GM18873 (cell line): ENCODE results near the gene HLA-DQA1.
"Not testable (repeated sequence)": the region's sequence is repeated elsewhere in the genome, so short reads cannot be mapped to it uniquely, and the experiment has no call there.

ENCODE experiments used
- ATAC-seq: cut with Tn5 transposase; IDR thresholded peaks from one replicate; pipeline ENCODE4 v1.9.1; 2021; ENCODE audit warnings: mild to moderate bottlenecking, moderate library complexity, moderate number of reproducible peaks; ENCODE audit not compliant: unreplicated experiment, low FRiP score

HLA-DQA1 gene

GRCh38 chr6:32657819-32658218 lies 20.6 kb downstream of the HLA-DQA1 start:
- ATAC-seq, result not testable (repeated sequence)

GRCh38 chr6:32658268-32658897 lies 21.2 kb downstream of the HLA-DQA1 start:
- ATAC-seq, result no peak

GRCh38 chr6:32659856-32660595 lies 22.8 kb downstream of the HLA-DQA1 start:
- ATAC-seq, result no peak

- ATAC-seq, result no peak
These were observed 24.9 kb downstream of the HLA-DQA1 start for GRCh38 chr6:32662099-32662498.

- no peak for ATAC-seq
These were observed 25.6 kb downstream of the HLA-DQA1 start for GRCh38 chr6:32662836-32663235.

GRCh38 chr6:32664354-32664753 lies 27.1 kb downstream of the HLA-DQA1 start:
- no peak for ATAC-seq

GRCh38 chr6:32664827-32665362 lies 27.7 kb downstream of the HLA-DQA1 start:
- ATAC-seq, result no peak

GRCh38 chr6:32665661-32666060 lies 28.5 kb downstream of the HLA-DQA1 start:
- ATAC-seq, result no peak

GRCh38 chr6:32666420-32667300 lies 29.5 kb downstream of the HLA-DQA1 start, which contains the start of gene HLA-DQB1:
TSS of gene HLA-DQB1 (minus strand) at chr6:32666657. CDS start at chr6:32666607, 50 bp downstream.
- ATAC-seq, result peak; percentile 51

GRCh38 chr6:32668226-32668747 lies 31.1 kb downstream of the HLA-DQA1 start:
- ATAC-seq, result peak; percentile 64

- ATAC-seq, result no peak
These were observed 32.0 kb downstream of the HLA-DQA1 start for GRCh38 chr6:32669240-32669639.

GRCh38 chr6:32669893-32670292 lies 32.7 kb downstream of the HLA-DQA1 start:
- no peak for ATAC-seq

- not testable (repeated sequence) for ATAC-seq
These were observed 34.7 kb downstream of the HLA-DQA1 start for GRCh38 chr6:32671908-32672307.

GRCh38 chr6:32674123-32674522 lies 36.9 kb downstream of the HLA-DQA1 start:
- not testable (repeated sequence) for ATAC-seq

GRCh38 chr6:32679492-32679891 lies 42.3 kb downstream of the HLA-DQA1 start:
- no peak for ATAC-seq

- ATAC-seq, result no peak
These were observed 42.8 kb downstream of the HLA-DQA1 start for GRCh38 chr6:32680055-32680454.

GRCh38 chr6:32684246-32684645 lies 47.0 kb downstream of the HLA-DQA1 start:
- no peak for ATAC-seq

- peak; percentile 67 for ATAC-seq
These were observed 48.4 kb downstream of the HLA-DQA1 start for GRCh38 chr6:32685603-32686002.

- ATAC-seq, result no peak
These were observed 52.6 kb downstream of the HLA-DQA1 start for GRCh38 chr6:32689531-32690501.
